GM19351 (cell line): ENCODE results near the gene ILKAP.
"Not testable (repeated sequence)": the region's sequence is repeated elsewhere in the genome, so short reads cannot be mapped to it uniquely, and the experiment has no call there.

Experiments used
- ATAC-seq: cut with Tn5 transposase; IDR thresholded peaks from one replicate; pipeline ENCODE4 v1.9.1; 2021; ENCODE audit warnings: mild to moderate bottlenecking, moderate library complexity; ENCODE audit not compliant: unreplicated experiment

The ILKAP gene

GRCh38 chr2:238202326-238203093 lies 985 bp downstream of the ILKAP start:
- ATAC-seq = no peak

GRCh38 chr2:238190445-238190844 lies 13.1 kb downstream of the ILKAP start:
- no peak for ATAC-seq

- ATAC-seq = no peak
These were observed 15.6 kb downstream of the ILKAP start for GRCh38 chr2:238187618-238188548.

- ATAC-seq = no peak
These were observed 19.7 kb downstream of the ILKAP start for GRCh38 chr2:238183821-238184220.

GRCh38 chr2:238182362-238182761 lies 21.1 kb downstream of the ILKAP start:
- ATAC-seq = no peak

- ATAC-seq = no peak
These were observed 22.9 kb downstream of the ILKAP start for GRCh38 chr2:238180554-238180953.

GRCh38 chr2:238176613-238177012 lies 26.9 kb downstream of the ILKAP start:
- no peak for ATAC-seq

- no peak for ATAC-seq
These were observed 28.8 kb downstream of the ILKAP start for GRCh38 chr2:238174701-238175100.

- ATAC-seq = no peak
These were observed 29.2 kb downstream of the ILKAP start for GRCh38 chr2:238174291-238174690.

- no peak for ATAC-seq
These were observed 29.8 kb downstream of the ILKAP start for GRCh38 chr2:238173692-238174091.

GRCh38 chr2:238172439-238172838 lies 31.1 kb downstream of the ILKAP start:
- no peak for ATAC-seq

GRCh38 chr2:238171575-238172187 lies 31.8 kb downstream of the ILKAP start:
- no peak for ATAC-seq

GRCh38 chr2:238171072-238171431 lies 32.4 kb downstream of the ILKAP start:
- ATAC-seq = not testable (repeated sequence)

- no peak for ATAC-seq
These were observed 33.0 kb downstream of the ILKAP start for GRCh38 chr2:238170386-238171071.

GRCh38 chr2:238169708-238170251 lies 33.7 kb downstream of the ILKAP start:
- no peak for ATAC-seq

- no peak for ATAC-seq
These were observed 34.3 kb downstream of the ILKAP start for GRCh38 chr2:238169048-238169707.

GRCh38 chr2:238168196-238169047 lies 35.1 kb downstream of the ILKAP start:
- ATAC-seq = no peak

GRCh38 chr2:238167761-238168160 lies 35.7 kb downstream of the ILKAP start:
- no peak for ATAC-seq

- no peak for ATAC-seq
These were observed 36.2 kb downstream of the ILKAP start for GRCh38 chr2:238167344-238167715.
